OCI-LY1 (cell line): ENCODE results near the gene RTKN2.

Source experiments
- H2AFZ ChIP-seq: fragments of 200-600 bp; sonication (generic), shearing (Covaris generic); 2 replicates; pipeline ENCODE4 v1.6.0; 2014; ENCODE audit warnings: antibody characterized with exemption, mild to moderate bottlenecking, low read length
- H3F3A ChIP-seq: fragments of 200-600 bp; sonication (generic), shearing (Covaris generic); 2 replicates; pipeline ENCODE4 v1.6.0; 2014; ENCODE audit warnings: mild to moderate bottlenecking, antibody characterized with exemption, low read length, moderate library complexity; ENCODE audit not compliant: insufficient read depth
- H3K27ac ChIP-seq: fragments of 200-600 bp; sonication (generic); 2 replicates; pipeline ENCODE4 v1.5.1; 2014; ENCODE audit warnings: low read length, mixed run types, mild to moderate bottlenecking, low read depth; ENCODE audit not compliant: poor library complexity, severe bottlenecking
- H3K27me3 ChIP-seq: fragments of 200-600 bp; sonication (generic); 2 replicates; pipeline ENCODE4 v1.6.0; 2014; ENCODE audit warnings: antibody characterized with exemption, mild to moderate bottlenecking, low read length, moderate library complexity; ENCODE audit not compliant: insufficient read depth
- H3K36me3 ChIP-seq: fragments of 200-600 bp; sonication (generic); 2 replicates; pipeline ENCODE4 v1.6.1; 2014; ENCODE audit warnings: mild to moderate bottlenecking, antibody characterized with exemption, low read length, moderate library complexity, mixed read lengths; ENCODE audit not compliant: insufficient read depth
- H3K4me1 ChIP-seq: fragments of 200-600 bp; sonication (generic); 2 replicates; pipeline ENCODE4 v1.5.1; 2014; ENCODE audit warnings: mild to moderate bottlenecking, low read length, moderate library complexity; ENCODE audit not compliant: insufficient read depth, severe bottlenecking
- H3K4me2 ChIP-seq: fragments of 200-600 bp; sonication (generic), shearing (Covaris generic); 2 replicates; pipeline ENCODE4 v1.6.1; 2014; ENCODE audit warnings: low read length
- H3K4me3 ChIP-seq: fragments of 200-600 bp; sonication (generic); 2 replicates; pipeline ENCODE4 v1.5.1; 2014; ENCODE audit warnings: low read length, low read depth, mild to moderate bottlenecking, mixed read lengths; ENCODE audit not compliant: poor library complexity, severe bottlenecking
- H3K79me2 ChIP-seq: fragments of 200-600 bp; shearing (Covaris generic); 2 replicates; pipeline ENCODE4 v1.6.1; 2016; ENCODE audit warnings: mixed run types, low read length, mixed read lengths; ENCODE audit not compliant: insufficient read depth
- H3K9ac ChIP-seq: fragments of 200-600 bp; sonication (generic), shearing (Covaris generic); 2 replicates; pipeline ENCODE4 v1.6.1; 2014; ENCODE audit warnings: mild to moderate bottlenecking, low read length, mixed read lengths
- H3K9me2 ChIP-seq: fragments of 200-600 bp; sonication (generic), shearing (Covaris generic); 2 replicates; pipeline ENCODE4 v1.6.1; 2014; ENCODE audit warnings: low read depth, mild to moderate bottlenecking, low read length, mixed read lengths
- H3K9me3 ChIP-seq: fragments of 200-600 bp; shearing (Covaris generic); 2 replicates; pipeline ENCODE4 v1.6.1; 2014; ENCODE audit warnings: low read length, mixed read lengths
- H4K20me1 ChIP-seq: fragments of 200-600 bp; sonication (generic), shearing (Covaris generic); 2 replicates; pipeline ENCODE4 v1.6.0; 2016; ENCODE audit warnings: mild to moderate bottlenecking, low read length; ENCODE audit not compliant: insufficient read depth
- CTCF ChIP-seq: fragments of 200-600 bp; sonication (generic), shearing (Covaris generic); IDR thresholded peaks from 2 replicates; pipeline ENCODE4 v1.5.1; 2017; ENCODE audit warnings: mild to moderate bottlenecking, antibody characterized with exemption, low read length, moderate library complexity, mixed read lengths
- EZH2 ChIP-seq: fragments of 200-600 bp; sonication (generic), shearing (Covaris generic); IDR thresholded peaks from 2 replicates; pipeline ENCODE4 v1.8.0; 2017; ENCODE audit warnings: borderline replicate concordance, mixed run types, mild to moderate bottlenecking, antibody characterized with exemption, low read length, moderate library complexity, mixed read lengths

The RTKN2 gene

DNA sequence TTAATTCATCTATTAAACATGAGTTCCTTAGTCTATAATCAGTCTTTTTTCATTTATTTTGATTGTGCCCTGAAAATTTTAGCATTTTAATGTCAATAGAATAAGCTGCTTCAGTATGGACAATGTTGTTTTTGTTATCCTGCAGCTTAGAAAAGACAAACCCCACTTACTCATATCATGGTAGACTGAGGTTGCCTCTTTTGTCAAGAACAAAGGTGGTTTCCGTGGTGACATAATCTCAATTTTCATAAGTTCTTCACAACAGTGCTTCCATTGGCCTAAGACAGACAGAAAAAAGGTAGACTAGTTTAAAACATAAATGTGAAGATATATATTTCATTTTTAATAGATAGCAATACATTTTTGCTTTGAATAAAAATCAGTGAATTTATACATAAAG is 69.1 kb downstream of the RTKN2 start:
- TF ChIP-seq EZH2 (no peak), CTCF (no peak)
- no peak overlapping the region for H3K9ac ChIP-seq
- H3K4me1 ChIP-seq: peaks cover 7% of the 10 kb centered on the region
- no peaks in the 10 kb centered on the region for H3K9me2 ChIP-seq
- H3K36me3 ChIP-seq: peaks cover 17% of the 10 kb centered on the region
- H3F3A ChIP-seq: no peaks in the 10 kb centered on the region
- no peak overlapping the region for H3K4me2 ChIP-seq
- no peak overlapping the region for H2AFZ ChIP-seq
- no peak overlapping the region for H3K4me3 ChIP-seq
- H3K27ac ChIP-seq: no peak overlapping the region
- no peaks in the 10 kb centered on the region for H3K79me2 ChIP-seq
- H3K9me3 ChIP-seq: no peaks in the 10 kb centered on the region
- no peaks in the 10 kb centered on the region for H3K27me3 ChIP-seq
- no peaks in the 10 kb centered on the region for H4K20me1 ChIP-seq

DNA sequence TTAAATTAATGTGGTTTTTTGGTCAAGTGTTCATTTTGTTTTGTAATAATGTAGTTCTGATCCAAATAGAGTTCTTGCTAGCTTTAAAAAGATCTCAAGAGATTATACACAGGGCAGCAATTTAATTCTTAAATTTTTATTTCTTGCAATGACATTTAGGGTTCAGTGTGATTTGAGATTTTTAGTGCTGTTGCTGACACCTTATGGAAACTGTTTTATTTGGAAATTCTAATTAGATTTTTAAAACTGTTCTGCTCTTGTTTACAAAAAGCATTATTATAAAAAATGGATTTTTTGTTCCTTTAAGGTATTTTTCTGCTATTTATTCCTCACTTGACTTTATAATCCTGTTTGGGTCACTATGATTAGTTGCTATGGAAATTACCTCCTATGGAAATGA is 72.1 kb downstream of the RTKN2 start:
- no peaks in the 10 kb centered on the region for H3K9me2 ChIP-seq
- H3K9ac ChIP-seq: no peak overlapping the region
- no peaks in the 10 kb centered on the region for H3K27me3 ChIP-seq
- no peaks in the 10 kb centered on the region for H3K79me2 ChIP-seq
- no peaks in the 10 kb centered on the region for H3K9me3 ChIP-seq
- no peak overlapping the region for H2AFZ ChIP-seq
- no peak overlapping the region for H3K4me3 ChIP-seq
- H3K36me3 ChIP-seq: peaks cover 6% of the 10 kb centered on the region
- H3K27ac ChIP-seq: no peak overlapping the region
- peaks cover 7% of the 10 kb centered on the region for H3K4me1 ChIP-seq
- no peaks in the 10 kb centered on the region for H4K20me1 ChIP-seq
- no peak overlapping the region for H3K4me2 ChIP-seq
- H3F3A ChIP-seq: no peaks in the 10 kb centered on the region
- TF ChIP-seq CTCF: no peak
- no peak for TF ChIP-seq EZH2

- Histone ChIP-seq H3K4me3 (no peak overlapping the region), H3K27ac (no peak overlapping the region), H3K9ac (no peak overlapping the region), H3K9me3 (no peaks in the 10 kb centered on the region), H2AFZ (no peak overlapping the region), H3K36me3 (peaks cover 6% of the 10 kb centered on the region), H3F3A (no peaks in the 10 kb centered on the region), H4K20me1 (no peaks in the 10 kb centered on the region), H3K4me2 (no peak overlapping the region), H3K27me3 (no peaks in the 10 kb centered on the region), H3K4me1 (peaks cover 7% of the 10 kb centered on the region), H3K79me2 (no peaks in the 10 kb centered on the region), H3K9me2 (no peaks in the 10 kb centered on the region)
- no peak for TF ChIP-seq EZH2
- TF ChIP-seq CTCF: no peak
These were observed 73.0 kb downstream of the RTKN2 start for GRCh38 chr10:62195675-62195926.
